DMS153 (cell line): ENCODE results near the gene ARFGAP3.
A peak's percentile ranks its signal among the peaks of the same experiment; 100 is the strongest.

Source experiments
- DNase-seq: peaks from one replicate; lab custom pipeline; 2025; lab: John Stamatoyannopoulos, UW

Gene ARFGAP3

DNA sequence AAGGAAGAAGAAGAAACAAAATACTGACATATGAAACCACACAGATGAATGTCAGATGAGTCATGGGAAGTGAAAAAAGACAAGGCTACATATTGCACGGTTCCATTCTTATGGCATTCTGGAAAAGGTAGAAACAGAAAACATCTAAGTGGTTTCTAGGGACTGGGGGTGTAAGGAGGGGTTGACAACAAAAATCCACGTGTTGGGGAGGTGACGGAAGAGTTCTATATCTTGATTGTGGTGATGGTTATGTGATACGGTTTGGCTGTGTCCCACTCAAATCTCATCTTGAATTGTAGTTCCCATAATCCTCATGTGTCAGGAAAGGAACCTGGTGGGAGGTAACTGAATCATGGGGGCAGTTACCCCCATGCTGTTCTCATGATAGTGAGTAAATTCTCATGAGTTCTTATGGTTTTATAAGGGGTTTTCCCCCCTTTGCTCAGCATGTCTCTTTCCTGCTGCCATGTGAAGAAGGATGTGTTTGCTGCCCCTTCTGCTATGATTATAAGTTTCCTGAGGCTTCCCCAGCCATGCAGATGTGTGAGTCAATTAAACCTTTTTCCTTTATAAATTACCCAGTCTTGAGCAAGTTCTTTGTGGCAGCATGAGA, 6.4 kb upstream of the ARFGAP3 start:
- DNase-seq: no peak

GRCh38 chr22:42862045-42862734, 5.1 kb upstream of the ARFGAP3 start:
- DNase-seq: no peak

DNA sequence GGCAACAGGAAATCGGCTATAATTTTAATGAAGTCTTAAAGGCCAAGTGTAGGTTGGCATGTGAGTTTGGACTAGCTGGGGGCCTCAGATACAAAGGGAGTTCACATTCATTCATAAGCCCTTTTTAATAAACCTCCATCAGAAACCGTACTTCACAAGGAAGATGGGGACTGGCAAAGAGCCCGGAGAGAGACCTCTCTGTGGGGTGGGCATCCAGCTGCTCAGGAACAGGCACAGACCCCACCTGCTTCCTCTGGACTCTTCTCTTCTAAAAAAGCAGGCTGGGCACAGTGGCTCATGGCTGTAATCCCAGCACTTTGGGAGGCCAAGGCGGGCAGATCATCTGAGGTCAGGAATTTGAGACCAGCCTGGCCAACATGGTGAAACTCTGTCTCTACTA, 3.9 kb upstream of the ARFGAP3 start:
- no peak for DNase-seq

DNA sequence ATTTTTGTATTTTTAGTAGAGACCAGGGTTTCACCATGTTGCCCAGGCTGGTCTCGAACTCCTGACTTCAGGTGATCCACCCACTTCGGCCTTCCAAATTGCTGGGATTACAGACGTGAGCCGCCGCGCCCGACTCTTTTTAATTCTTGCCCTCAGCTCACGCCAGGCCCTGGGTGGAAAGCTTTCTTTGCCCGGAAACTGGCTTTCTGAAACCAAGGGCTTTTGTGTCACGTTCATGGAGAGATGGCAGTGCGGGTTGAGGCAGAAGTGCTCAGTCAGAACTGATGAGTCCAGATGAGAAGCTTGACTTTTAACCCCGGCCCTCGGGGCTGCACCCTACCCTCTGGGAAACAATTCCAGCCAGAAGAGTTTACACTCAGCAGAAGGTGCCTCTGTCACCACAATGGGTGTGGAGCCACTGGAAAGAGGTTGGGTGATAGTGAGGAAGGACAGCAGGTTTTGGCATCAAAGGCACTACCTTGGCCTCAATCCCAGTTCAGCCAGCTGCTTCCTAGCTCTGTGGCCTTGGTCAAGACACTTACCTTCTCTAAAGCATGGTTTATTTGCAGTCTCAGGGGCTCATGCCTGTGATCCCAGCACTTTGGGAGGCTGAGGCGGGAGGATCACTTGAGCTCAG, 890 bp upstream of the ARFGAP3 start:
- DNase-seq: peak; percentile 17

DNA sequence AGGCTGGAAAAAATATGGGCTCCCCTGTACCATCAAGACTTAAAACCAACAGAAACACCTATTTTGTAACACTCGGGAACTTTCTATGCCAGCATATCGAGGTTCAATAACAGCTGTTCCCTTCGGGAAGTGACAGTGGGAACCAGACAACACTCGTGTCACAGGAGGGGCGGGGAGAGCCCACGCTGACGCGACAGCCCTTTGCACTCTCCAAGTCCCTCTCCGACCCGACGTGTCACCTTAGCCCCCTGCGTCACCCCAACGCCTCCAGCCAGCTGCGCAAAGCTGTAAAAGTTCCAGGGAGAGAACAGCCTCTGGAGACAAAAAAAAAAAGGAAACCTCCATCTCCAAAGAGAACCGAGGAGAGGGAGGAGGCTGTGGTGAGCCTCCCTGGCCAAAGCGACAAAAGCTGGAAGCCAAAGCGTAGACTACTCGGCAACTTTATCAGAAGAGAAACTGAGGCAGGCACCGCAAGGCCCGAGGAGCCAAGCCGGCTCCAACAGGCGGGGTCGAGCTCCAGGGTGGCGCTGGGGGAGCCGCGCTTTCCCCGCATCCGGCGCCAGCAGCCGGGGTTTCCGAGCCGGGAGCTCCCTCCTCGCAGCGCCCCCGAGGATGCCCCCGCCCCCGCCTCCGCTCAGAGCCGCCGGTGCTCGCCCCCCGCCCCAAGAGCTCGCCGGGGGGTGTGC, 751 bp downstream of the ARFGAP3 start:
- no peak for DNase-seq

DNA sequence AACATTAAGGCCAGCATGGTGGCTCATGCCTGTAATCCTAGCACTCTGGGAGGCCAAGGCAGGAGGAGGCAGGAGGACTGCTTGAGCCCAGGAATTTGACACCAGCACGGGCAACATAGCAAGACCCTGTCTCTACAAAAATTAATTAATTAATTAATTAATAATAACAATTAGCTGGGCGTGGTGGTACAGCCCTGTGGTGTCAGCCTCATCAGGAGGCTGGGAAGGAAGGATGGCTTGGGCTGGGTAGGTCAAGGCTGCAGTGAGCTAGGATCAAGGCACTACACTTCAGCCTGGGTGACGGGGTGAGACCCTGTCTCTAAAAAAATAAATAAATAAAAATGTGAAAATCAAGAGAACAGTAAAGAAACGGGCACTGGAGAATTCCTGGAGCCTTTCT, 1.4 kb downstream of the ARFGAP3 start:
- no peak for DNase-seq

DNA sequence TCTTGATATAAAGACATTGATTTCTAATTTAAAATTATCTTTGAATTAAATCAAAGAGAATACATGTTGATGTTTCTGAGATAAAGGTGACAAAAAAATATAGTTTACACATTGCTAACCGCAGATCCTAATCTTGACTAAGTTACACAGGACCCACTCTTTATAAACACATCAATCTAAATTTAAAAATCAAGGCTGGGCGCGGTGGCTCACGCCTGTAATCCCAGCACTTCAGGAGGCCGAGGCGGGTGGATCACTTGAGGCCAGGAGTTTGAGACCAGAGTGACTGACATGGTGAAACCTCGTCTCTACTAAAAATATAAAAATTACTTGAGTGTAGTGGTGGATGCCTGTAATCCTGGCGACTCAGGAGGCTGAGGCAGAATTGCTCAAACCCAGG, 1.9 kb downstream of the ARFGAP3 start:
- DNase-seq: no peak

DNA sequence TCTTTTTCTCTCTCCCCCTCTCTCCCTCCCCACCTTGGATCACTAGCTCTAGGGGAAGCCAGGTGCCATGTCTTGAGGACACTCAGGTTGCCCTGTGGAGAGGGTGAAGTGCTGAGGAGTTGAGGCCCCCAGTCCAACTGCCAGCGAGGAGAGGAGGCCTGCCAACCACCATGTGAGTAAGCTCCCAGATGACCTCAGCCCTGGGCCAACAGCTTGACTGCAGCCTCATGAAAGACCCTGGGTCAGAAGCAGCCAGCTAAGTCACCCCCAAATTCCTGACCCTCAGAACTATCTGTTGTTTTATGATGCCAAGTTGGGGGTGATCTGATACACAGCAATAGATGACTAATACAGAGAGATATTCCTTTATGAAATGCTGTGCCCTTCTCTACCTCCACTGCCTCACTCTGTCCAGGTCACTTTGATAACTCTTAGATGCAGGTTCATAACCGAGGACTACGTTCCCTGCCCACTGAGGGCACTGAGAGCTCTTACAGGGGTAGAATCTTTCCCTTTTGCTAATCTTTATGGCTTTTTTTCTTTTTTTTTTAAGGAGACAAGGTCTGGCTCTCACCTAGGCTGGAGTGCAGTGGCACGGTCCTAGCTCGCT, 8.0 kb downstream of the ARFGAP3 start:
- no peak for DNase-seq

GRCh38 chr22:42847110-42847509, 10.0 kb downstream of the ARFGAP3 start:
- no peak for DNase-seq

- DNase-seq: no peak
Observed at GRCh38 chr22:42844756-42845155, 12.3 kb downstream of the ARFGAP3 start.

- DNase-seq: no peak
Observed at GRCh38 chr22:42842658-42843370, 14.3 kb downstream of the ARFGAP3 start.

DNA sequence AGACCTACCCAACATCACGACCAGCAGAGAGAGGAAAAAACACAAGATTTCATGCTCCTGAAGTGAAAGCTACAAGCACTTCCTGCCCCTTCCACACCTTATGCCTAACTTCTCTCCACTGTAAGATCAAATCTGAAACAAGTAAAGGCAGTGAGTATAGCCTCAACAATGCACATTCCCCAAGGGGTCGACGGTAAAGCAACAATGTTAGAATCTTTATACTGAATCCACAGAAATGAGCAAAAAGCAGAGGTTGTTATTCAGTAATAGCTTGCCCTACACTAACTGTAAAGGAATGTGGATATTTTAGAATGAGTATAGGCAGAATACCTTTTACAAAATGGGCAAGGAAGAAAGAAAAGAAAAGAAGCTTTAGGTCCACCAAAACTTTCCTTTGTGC, 15.6 kb downstream of the ARFGAP3 start:
- DNase-seq: no peak

- no peak for DNase-seq
Observed at GRCh38 chr22:42837556-42837955, 19.5 kb downstream of the ARFGAP3 start.

GRCh38 chr22:42836026-42836425, 21.0 kb downstream of the ARFGAP3 start:
- DNase-seq: no peak

DNA sequence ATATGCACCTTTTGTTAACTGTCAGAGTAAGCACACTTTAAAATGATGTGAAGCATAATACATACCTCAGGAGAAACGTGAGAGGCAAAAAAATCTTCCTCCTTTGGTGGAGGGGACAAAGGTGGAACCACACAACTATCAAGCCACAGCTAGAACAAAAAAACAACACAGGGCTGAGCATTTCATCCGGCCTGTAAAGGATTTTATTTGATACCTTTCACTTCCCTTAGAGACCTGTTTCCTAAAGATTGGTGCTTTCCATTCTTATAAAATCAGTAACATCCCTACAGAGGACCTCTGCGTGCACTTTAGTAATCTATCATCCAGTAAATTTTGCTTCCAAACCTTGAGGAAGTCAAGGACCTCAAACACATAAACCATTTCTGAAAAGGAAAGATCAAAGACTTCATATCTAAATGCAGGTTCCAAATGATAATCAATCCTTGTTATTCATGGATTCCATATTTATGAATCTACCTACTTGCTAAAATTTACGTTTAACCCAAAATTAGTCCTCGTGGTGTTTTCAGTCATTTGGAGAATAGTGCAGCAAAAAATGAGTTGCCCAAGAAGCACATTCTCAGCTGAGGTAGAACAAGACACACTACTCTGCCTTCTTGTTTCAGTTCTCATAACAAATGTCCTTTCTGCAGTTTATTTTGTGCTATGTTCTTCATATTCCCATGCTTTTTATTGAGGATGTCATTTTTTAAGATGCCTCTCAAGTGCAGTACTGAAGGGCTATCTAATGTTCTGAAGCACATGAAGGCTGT, 22.7 kb downstream of the ARFGAP3 start:
- no peak for DNase-seq

- DNase-seq: no peak
Observed at GRCh38 chr22:42833104-42833503, 24.0 kb downstream of the ARFGAP3 start.

GRCh38 chr22:42831712-42832111, 25.4 kb downstream of the ARFGAP3 start:
- DNase-seq: no peak

DNA sequence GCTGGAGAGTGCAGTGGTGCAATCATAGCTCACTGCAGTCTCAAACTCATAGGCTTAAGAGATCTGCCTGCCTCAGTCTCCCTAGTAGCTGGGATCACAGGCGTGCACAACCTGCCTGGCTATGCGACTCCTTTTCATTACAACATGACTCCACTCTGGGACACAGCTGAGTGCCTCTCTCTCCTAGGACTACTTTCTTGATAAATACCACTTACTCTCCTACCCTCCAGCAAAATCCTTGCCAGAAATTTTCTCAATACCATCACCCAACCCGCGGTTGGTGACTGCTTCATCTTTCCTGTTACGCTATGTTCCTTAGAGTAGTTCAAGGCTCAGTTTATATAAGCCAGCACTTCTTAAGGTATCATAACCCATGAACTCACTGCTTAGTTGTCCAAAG, 26.9 kb downstream of the ARFGAP3 start:
- no peak for DNase-seq

- no peak for DNase-seq
Observed at GRCh38 chr22:42829302-42829701, 27.8 kb downstream of the ARFGAP3 start.

DNA sequence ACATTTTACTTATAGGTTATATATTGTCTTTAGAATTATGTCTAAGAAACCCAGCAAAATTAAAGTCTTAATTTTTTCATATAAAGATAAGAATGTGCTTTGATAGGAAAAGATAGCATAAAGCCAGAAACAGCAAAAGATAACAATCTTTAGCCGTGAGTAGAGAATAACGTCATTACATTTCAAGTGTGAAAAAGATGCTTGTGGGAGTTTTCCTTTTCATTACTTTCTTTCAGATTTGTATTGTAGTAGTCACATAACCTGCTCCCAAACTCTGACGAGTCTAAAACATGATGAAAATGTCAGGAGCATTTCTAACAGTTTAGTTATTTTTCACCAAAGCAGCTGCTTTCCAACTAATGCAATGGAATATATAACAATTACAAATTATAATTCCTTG, 31.3 kb downstream of the ARFGAP3 start:
- no peak for DNase-seq

- DNase-seq: no peak
Observed at GRCh38 chr22:42821386-42821785, 35.7 kb downstream of the ARFGAP3 start.
